Midbrain (tissue), 1 donor: ENCODE results near the gene TEDDM1.
A peak's percentile ranks its signal among the peaks of the same experiment; 100 is the strongest.
"Not testable (repeated sequence)": the region's sequence is repeated elsewhere in the genome, so short reads cannot be mapped to it uniquely, and the experiment has no call there.

Experiments used
- DNase-seq: peaks from one replicate; lab custom pipeline; 2025; lab: John Stamatoyannopoulos, UW

Gene TEDDM1, protein sequence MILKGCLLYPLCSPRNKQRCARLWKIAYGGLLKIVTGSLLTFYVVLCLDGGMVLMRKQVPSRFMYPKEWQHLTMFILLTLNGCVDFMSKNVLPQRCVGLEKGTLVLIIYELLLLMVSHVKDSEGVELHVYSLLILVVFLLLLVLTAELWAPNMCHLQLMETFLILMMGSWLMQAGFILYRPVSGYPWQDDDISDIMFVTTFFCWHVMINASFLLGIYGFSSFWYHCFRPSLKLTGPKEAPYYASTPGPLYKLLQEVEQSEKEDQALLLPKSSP

DNA sequence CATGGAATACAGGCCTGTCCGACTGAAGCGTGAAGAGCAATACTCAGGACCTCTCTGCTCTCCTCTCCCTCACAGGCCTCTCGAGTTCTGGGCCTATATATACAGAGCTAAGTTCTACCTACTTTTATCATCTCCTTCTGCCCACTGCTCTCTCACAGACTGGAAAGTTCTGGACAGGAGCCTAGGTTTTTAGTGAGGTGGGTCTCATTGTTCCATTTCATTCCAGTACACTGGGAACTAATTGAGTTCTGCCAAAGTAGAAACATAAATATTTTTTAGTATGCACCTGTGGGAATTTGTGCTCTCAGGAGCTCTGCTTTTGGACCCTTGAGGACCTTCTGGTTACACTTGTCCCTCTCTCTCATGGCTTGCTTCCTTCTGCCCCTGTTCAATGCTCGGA is at the start of gene TEDDM1:
TSS of gene TEDDM1 (minus strand) at position 101 of the 400 bp plus-strand sequence. CDS start 182 bp downstream, outside the sequence.
- DNase-seq = no peak

DNA sequence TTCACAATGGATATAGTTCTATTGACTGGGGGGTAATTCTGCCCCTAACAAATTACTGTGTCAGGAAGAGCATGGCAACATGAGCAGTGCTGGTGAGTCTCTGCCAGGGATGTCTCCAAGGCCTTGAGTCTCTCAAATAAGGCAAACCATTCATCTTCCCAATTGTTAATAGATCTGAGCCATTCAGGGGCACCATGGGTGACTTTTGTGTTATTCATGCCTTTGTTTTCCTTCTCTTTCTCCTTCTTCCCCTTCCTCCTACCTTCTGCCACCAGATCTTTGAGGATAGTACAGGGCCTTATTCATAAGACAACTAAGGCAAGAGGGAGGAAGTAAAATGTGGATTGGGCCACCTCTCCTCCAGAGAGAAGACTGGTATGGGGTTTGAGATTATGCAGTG is 49.6 kb upstream of the TEDDM1 start, which contains the start of gene RGSL1:
TSS of gene RGSL1 (plus strand) at position 60 of the 400 bp plus-strand sequence. CDS start at position 80, 20 bp downstream.
- no peak for DNase-seq

DNA sequence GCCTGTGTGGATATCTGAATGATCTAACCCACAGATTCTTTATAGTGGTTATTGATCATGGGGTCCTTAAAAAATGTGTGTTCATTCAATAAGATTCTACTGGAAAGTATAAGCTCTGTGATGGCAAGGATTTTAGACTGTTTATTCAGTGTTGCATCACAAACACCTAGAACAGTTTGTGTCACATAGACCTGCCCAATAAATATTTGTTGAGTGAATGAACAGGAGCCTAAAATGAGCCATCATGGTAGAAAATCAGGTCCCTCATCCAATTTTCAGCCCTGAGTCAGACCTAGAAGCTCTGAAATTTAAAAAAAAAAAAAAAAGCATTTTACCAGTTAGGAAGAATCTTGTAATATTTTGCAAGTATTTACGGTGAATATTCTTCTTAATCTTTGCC is 47.2 kb upstream of the TEDDM1 start:
- DNase-seq = no peak

DNA sequence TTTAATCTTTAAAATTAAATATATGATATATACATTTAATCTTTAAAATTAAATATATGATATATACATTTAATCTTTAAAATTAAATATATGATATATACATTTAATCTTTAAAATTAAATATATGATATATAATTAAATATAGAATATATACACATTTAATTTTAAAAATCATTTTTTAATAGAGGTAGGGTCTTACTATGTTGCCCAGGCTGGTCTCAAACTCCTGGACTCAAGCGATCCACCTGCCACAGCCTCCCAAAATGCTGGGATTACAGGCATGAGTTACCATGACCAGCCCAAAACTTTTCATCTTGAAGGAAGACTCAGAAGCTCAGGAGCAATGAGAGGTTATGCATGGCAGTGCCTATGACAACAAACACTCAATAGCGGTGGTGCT is 46.7 kb upstream of the TEDDM1 start:
- DNase-seq = not testable (repeated sequence)

DNA sequence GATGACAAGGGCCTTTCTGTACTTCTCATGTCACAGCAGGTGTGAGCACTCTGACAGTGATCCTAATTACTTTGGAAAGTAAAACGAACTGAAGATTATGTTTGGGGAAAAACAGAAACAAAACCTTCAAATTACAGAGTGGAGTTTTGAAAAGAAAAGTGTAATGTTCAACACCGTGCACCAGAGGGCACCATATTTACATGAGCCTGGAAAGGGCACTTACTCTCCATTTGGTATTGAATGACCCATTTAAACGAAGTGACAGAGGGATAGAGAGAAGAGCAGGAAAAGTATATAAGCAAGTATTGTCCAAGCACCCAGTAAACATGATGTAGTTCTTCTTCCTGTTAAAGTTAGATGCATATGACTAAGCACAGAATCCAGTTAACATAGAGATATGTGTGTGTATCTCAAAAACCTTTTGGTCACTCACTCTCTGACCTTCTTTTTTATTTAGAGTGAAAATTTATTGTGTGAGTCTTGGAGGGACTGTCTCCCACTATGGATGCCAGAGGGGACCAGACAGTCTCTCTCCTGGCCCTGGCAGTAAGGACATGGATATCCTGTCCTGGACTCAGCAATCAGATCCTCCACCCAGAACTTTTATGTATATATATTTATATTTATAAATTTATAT is 45.7 kb upstream of the TEDDM1 start:
- DNase-seq = peak; percentile 11

DNA sequence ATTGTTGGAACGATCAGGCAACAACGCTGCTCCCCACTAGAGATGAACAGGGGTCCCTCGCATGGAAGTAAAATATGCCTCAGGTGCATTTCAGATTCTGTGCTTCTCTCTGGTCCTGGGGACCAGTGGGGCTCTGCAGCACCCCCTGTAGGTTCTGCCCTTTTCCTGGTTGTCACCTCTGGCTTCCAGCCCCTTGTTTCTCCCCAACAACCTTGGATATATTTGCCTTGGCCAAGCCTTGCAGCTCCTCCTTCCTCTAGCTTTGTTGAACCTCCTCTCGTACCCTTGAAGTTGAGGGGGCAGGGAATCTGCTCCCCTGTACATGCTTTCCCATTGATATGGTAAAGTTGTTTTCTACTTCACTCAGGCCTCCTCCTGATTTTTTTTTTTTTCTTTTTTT is 44.0 kb upstream of the TEDDM1 start:
- DNase-seq = no peak

DNA sequence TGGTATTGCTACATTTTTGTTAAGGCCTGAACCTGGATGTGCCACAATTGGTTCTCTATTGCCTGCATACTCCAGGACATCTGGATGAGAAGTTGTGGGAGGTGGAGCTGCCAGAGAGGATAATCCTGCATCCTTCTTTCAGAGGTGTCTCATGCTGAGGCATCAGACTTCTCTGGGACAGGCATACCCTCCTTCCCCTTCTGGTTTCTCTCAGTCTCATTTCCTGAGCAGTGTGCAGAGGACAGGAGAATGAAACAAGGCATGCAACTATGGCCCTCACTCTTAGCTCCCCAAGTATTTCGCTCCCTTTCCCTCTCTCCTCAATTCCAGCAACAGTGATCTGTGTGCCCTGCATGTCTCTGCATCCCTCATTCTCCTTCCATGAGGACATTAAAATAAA is 41.9 kb upstream of the TEDDM1 start:
- no peak for DNase-seq

DNA sequence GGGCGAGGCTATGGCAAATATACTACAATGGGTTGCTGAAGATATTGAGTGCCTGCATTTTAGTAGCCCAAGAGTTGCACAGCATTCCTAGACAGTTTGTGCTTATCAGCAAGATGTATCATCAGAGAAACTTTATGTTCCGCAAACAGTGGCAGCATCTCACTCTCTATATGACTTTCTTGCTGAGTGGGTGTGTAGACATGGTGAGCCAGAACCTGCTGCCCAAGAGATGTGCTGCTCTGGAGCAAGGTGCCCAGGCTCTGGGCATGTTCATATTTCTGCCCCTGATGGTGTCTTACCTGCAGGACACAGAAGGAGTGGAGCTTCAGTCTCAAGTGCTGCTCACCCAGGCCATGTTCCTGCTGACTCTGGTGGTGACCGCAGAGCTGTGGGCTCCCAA is 41.3 kb upstream of the TEDDM1 start:
- DNase-seq = no peak

DNA sequence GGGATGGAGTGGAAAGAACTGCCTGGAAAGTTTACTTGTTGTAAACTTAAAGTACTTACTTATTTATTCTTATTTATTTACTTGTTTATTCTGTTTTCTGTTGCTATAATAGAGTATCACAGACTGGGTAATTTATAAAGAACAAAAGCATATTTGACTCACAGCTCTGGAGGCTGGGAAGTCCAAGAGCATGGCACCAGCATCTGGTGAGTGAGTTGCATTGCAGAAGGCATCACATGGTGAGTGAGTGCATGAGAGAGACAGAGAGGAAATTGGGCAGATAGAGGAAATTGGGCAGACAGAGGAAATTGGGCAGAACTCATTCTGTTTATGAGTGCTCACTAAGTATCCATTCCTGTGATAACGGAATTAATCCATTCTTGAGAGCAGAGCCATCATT is 37.9 kb upstream of the TEDDM1 start:
- no peak for DNase-seq

DNA sequence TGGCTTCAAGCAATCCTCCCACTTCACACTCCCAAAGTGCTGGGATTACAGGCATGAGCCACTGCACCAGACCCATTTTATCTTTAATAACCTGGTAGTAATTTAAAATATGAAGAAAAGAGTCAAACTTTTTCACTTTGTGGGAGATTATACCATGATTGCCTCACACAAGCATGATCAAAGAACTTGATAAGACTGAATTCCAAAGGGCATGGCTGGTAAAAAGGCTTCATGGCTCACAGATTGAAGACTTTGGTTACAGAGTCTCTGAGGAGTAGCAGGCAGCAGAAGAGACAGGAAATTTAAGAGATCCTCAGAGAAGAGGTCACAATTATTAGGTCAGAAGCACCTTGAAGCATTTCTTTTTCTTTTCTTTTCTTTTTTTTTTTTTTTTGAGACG is 33.1 kb upstream of the TEDDM1 start:
- no peak for DNase-seq

DNA sequence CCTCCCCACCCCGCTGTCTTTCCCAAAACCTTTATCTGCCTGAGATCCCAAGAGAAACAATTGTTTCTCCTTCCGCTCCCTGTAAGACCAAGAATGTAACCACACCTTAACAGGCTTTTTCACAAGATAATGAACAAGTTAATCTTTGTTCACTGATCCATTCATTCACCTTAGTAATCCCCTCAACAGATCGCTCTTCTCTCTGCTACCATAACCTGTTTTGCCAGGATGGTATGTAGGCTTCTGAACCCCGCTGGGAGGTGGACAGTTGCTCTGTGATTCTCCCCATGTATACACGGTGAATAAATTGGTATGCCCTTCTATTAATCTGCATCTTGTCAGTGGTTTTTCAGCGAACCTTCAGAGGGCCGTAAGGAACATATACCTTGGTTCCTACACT is 30.8 kb upstream of the TEDDM1 start:
- no peak for DNase-seq

DNA sequence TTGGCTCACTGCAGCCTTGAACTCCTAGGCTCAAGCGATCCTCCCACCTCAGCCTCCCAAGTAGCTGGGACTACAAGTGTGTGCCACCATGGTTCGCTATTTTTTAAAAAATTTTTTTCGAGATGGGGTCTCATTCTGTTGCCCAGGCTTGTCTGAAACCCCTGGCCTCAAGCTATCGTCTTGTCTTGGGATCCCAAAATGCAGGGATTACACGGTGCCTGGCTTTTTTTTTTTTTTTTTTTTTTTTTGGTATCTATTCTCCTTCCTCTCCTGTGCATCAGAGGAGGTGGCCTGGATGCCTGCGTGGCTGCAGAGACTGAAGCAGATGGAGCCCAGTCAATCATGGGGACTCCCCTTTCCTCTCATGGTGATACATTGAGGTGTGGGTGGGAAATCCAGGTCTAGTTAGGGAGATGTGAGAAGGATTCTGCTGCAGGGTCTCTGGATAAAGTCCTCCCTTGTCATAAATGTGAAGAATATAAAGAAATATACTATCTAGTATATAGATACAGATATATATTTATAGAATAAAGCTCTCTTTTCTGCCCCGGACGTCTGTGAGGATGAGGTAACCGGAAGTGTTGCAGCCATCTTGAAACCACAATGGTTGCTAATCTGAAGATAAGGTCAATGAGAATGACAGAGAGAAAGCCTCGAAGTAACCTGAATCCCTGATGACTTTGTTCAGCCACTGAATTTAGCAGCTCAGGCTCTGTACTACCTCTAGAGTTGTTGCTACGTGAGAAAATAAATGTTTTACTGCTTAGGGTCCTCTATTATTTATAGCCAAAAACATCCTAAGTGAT is 30.0 kb upstream of the TEDDM1 start:
- DNase-seq = no peak

DNA sequence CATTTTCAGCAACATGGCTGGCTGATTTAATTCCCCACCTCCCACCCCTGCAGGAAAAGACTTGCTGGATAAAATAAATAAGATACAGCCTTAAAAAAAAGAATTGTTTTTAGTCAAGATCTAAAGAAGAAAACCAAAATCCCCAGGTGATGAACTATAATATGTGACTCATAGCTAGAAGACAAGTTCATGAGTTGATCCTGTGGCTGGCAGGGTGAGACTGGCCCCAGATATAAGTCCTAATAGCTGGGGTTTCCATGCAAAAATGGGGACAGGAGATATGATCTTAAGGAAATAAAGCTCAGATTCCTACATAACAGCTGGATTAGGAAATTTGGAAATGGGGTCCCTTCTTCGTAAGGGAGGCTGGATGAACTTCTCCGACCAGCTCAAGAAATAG is 27.6 kb upstream of the TEDDM1 start:
- no peak for DNase-seq

DNA sequence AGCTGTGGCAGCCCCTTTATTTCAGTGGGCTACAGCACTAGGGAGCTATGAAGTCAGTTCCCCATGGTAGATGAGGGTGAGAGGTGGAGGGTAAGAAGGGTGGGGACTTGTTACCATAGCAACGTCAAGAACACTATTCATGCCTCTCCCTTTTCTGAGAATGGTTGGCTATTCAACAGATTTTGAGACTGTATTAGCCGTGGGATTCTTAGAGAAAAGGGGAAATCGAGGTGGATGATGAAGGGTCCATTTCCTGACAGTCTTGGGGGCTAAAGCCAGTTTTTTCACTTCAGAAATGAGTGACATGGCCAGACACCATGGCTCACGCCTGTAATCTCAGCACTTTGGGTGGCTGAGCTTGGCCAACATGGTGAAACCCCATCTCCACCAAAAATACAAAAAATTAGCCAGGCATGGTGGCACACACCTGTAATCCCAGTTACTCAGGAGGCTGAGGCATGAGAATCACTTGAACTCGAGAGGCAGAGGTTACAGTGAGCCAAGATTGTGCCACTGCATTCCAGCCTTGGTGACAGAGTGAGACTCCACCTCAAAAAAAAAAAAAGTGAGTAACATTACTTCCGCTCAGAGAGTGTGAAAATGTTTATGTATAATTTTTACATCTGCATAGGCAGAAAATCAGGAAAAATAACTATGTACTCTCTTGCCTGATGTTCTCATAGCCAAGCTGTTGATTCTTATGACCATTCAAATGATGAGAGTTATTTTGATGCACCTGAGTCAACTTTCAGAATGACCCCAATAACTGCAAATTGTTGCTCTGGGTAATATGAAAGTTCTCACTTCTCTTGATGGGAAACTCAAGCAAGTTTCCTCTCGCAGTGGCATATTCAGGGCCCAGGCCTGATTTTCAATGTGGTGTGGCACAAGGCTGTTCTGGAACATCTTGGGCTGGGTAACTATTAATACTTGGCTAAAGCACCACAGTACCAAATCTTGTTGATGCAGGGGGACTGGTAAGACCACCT is 26.3 kb upstream of the TEDDM1 start:
- DNase-seq = no peak

DNA sequence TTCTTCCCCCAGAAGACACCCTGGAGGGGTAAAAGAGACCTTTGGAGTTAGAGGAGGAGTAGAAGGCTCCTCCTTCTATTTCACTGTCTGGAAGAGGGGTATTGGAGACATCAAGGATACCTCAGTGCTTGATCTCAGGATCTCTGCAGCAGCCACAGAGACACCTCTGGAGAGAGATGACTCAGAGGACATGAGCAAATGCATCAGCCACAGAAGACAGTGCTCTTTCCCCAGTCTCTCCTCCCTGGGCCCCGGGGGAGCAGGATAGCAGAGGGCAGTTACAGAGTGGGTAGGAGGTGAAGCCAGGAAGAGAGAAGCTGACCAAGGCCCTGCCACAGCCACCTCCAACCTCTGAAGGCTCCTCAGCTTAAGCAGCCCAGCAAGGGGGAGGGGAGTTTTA is 15.3 kb upstream of the TEDDM1 start:
- no peak for DNase-seq

DNA sequence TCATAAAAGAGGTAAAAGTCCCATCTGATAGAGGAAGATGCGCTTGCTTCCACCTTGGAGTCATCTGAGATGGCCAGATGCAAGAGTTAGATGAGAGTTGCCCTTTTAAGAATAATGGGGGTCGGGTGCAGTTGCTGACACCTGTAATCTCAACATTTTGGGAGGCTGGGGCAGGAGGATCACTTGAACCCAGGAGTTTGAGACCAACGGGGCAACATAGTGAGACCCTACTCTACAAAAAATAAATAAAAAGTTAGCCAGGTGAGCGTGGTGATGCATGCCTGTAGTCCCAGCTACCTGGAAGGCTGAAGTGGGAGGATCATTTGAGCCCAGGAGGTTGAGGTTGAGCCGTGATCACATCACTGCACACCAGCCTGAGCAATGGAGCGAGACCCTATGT is 13.5 kb upstream of the TEDDM1 start:
- no peak for DNase-seq

DNA sequence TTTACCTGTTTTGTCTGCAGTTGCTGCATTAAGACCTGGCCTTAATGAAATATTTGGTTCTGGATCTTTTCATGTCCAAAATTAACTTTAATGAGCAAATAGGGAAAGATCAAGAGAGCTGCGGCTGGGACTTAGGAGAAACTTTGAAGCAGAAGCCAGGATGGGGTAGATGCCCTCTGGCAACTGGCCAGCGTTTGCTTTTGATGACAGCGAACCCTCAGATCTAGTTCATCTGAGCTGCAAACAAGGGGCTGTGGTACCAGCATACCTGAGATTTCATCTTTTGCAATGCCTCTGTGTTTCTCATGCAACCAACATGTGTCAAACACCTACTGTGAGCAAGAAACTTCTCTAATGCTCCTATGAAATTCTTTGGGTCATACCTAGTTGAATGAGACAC is 13.0 kb upstream of the TEDDM1 start:
- DNase-seq = no peak

DNA sequence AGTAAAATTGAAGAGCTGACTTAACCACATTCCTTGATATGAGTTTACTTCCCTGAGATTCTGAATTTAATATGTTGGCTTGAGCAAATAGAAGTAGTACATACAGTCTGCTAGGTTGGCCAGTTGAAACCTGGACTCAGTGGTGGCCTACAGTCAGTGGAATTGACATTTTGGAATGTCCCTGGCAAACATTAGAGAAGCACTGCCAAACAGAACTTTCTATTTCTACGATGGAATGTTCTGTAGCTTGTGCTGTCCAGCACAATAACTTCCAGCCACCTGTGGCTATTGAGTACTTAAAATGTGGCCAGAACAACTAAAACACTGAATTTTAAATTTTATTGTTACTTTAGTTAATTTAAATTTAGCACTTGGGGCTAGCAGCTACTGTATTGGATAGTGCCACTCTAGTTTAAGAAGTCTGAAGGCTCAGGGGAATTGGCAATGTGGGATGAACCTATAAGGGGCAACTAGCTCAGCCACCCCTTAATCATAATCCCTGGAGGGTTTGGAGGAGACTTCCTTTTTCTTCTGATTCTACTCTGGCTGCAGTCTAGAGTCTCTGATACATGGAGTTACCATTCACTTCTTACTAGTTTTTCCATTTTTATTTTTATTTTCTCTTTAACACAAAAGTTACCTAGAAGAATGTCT is 10.3 kb upstream of the TEDDM1 start:
- DNase-seq = no peak

DNA sequence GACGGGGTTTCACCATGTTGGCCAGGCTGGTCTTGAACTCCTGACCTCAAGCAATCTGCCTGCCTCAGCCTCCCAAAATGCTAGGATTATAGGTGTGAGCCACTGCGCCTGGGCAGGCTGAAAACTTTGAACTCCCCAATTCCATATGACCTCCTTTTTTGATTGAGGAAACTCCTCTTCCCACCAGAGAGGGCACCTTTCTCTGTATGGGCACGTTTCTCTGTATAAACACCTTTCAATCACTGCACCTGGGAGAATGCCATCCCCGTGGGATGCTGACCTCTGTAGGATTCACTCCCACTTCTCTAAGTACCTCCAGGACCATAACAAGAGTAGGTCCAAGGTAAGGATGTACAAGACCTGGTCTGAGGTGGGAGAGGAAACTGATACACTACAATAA is 9.7 kb upstream of the TEDDM1 start:
- DNase-seq = no peak

DNA sequence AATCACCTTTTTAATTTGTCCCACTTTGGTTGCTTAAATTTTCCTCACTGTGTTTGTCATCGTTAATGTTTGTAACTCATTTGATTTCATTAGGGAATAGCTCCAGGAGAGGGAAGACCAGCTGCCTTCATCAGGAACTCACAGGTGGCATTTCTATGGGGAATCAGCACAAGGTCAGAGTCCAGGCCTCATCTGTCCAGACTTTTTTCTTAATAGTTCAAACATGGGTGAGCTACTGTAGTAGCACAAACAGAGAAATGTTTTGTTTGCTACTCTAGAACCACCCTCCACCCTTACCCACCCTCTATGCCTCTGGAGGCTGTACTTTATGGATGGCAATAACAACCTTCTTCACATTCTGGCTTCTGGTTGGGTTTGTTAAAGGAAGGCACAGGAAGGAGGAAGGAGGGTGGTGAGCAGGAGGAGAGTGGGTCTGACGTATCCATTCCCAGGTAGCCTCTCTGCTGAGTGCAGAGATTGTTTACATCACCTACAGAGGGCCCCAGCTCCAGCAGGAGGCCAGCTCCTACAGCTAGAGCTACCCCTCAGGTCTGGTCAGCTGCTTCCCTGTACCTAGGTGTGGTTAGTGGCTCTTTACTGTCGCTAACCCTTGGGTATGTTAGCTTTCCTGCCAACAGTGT is 8.1 kb upstream of the TEDDM1 start:
- DNase-seq = no peak

DNA sequence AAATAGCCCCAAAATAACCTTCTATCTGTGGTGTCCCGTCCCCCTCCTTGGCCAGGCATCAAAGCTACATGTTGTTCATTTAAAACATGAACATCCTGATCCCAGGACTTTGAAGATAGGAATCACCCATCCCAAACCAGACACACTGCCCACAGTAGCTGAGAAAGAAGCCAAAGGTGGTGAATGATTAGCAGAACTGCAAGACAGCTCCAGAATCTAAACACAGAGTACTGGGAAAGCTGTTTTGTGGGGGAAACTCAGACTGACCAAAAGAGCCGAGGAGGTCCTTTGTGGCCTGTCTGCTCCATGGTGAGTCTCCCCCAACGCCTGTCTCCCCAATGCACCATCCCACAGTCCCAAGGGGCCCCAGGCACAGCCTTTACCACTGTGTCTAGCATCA is 7.3 kb upstream of the TEDDM1 start:
- DNase-seq = no peak
